Transverse colon (tissue), 4 donors: ENCODE measurements around the gene RNF126.

Experiments
- CTCF ChIP-seq, 5 experiments: fragments of 200-600 bp in 3 of 5; fragments of 450-650 bp in 2 of 5; sonication (generic) in 3 of 5; IDR thresholded peaks; 1 replicate in 2 of 5; 2 replicates in 3 of 5; pipeline ENCODE4 v1.5.1; 2016 to 2017; ENCODE audit warnings: antibody characterized with exemption in 5 of 5, inconsistent platforms in 3 of 5, mild to moderate bottlenecking in 2 of 5, moderate library complexity in 1 of 5
- EP300 ChIP-seq: sonication (generic); formaldehyde crosslinking; IDR thresholded peaks from one replicate; pipeline ENCODE4 v1.6.1; 2017; ENCODE audit warnings: antibody characterized with exemption, low read depth
- POLR2AphosphoS5 ChIP-seq, 3 donors: sonication (generic); formaldehyde crosslinking; IDR thresholded peaks; one replicate each; pipeline ENCODE4 v1.6.1; 2016; ENCODE audit warnings: antibody characterized with exemption in 3 of 3

GRCh38 chr19:661427-662196 lies 1.4 kb downstream of the RNF126 start:
- TF ChIP-seq POLR2AphosphoS5 (IDR thresholded peaks at IDR 0.05) = no peak
- no peak for TF ChIP-seq EP300
- no peak for TF ChIP-seq CTCF (IDR thresholded peaks at IDR 0.05)
